HepG2 (cell line): ENCODE data around the gene THBS4. TPM values are rescaled to one million over a fixed set of nuclear protein-coding genes. Genes with fewer than 3 reads are reported as not detected.

Experiments used
- ATAC-seq: fragments of 200-7000 bp; cut with Tn5 transposase; 3 replicates; pipeline ENCODE4 v1.9.1; 2020; ENCODE audit warnings: mild to moderate bottlenecking, moderate library complexity
- BruUV-seq: library from RNA; stranded (reverse); fragments of 400-500 nt; replicated peaks from 2 replicates; lab custom pipeline; 2021; lab: Mats Ljungman, UMichigan
- CTCF ChIA-PET: fragments of 300-600 bp; formaldehyde crosslinking; extraction: SDS; loops from one replicate; lab custom pipeline; 2021; ENCODE audit warnings: low total read pairs, inconsistent platforms, low intra/inter-chr PET ratio; lab: Yijun Ruan, JAX
- POLR2A ChIA-PET: fragments of 350-600 bp; sonication (Branson Sonifier 250); formaldehyde crosslinking; loops from one replicate; lab custom pipeline; 2020; ENCODE audit warnings: antibody characterized with exemption, inconsistent platforms; lab: Yijun Ruan, JAX
- DNase-seq: peaks from one replicate; pipeline ENCODE4 v3.0.0-alpha.2; 2015; ENCODE audit warnings: low spot score
- FAIRE-seq: peaks from 3 replicates; lab custom pipeline; 2011; peaks lifted over from hg19 to GRCh38; lab: Jason Lieb, UNC
- H2AFZ ChIP-seq: one replicate; pipeline ENCODE4 v1.6.1; 2011; ENCODE audit warnings: low read length, inconsistent platforms
- H3K27ac ChIP-seq: fragments of 300-600 bp; 3 replicates; pipeline ENCODE4 v1.8.0; 2011; ENCODE audit warnings: mixed run types, mild to moderate bottlenecking, mixed read lengths, low read length, inconsistent platforms; ENCODE audit not compliant: insufficient read depth; ENCODE audit errors: extremely low read length
- H3K27me3 ChIP-seq, 2 experiments: fragments of 200-600 bp in 1 of 2; 2 replicates in 1 of 2; 3 replicates in 1 of 2; pipeline versions ENCODE4 v1.6.0 to v1.8.0; 2011; ENCODE audit warnings: low read length in 2 of 2, mild to moderate bottlenecking in 2 of 2, moderate library complexity in 2 of 2, inconsistent platforms in 1 of 2; ENCODE audit not compliant: insufficient read depth in 2 of 2, control insufficient read depth in 1 of 2
- H3K36me3 ChIP-seq, 2 experiments: fragments of 200-600 bp in 1 of 2; replicated peaks in 1 of 2; 2 replicates in 1 of 2; 3 replicates in 1 of 2; pipeline versions ENCODE4 v1.5.1 to v1.8.0; 2011; ENCODE audit warnings: low read length in 2 of 2, inconsistent platforms in 1 of 2; ENCODE audit not compliant: insufficient read depth in 2 of 2, control insufficient read depth in 1 of 2
- H3K4me1 ChIP-seq: 2 replicates; pipeline ENCODE4 v1.5.1; 2012; ENCODE audit warnings: low read length, inconsistent platforms; ENCODE audit not compliant: insufficient read depth
- H3K4me2 ChIP-seq: 2 replicates; pipeline ENCODE4 v1.6.0; 2011; ENCODE audit warnings: low read depth, low read length, inconsistent platforms
- H3K4me3 ChIP-seq, 3 experiments: fragments of 200-600 bp in 1 of 3; sonication (generic), shearing (Covaris generic) in 1 of 3; replicated peaks in 1 of 3; 2 replicates each; pipeline ENCODE4 v1.5.1; 2011 to 2016; ENCODE audit warnings: low read length in 3 of 3, inconsistent platforms in 2 of 3, low read depth in 2 of 3, mild to moderate bottlenecking in 2 of 3, control low read depth in 1 of 3, mixed read lengths in 1 of 3; ENCODE audit not compliant: insufficient read depth in 1 of 3
- H3K79me2 ChIP-seq: one replicate; pipeline ENCODE4 v1.6.1; 2011; ENCODE audit warnings: low read length, inconsistent platforms; ENCODE audit not compliant: insufficient read depth
- H3K9ac ChIP-seq: 2 replicates; pipeline ENCODE4 v1.6.0; 2011; ENCODE audit warnings: mild to moderate bottlenecking, low read depth, low read length, inconsistent platforms; ENCODE audit not compliant: insufficient read depth
- H3K9me3 ChIP-seq: 2 replicates; pipeline ENCODE4 v1.5.1; 2012; ENCODE audit warnings: mild to moderate bottlenecking, low read length
- H4K20me1 ChIP-seq: 2 replicates; pipeline ENCODE4 v1.6.0; 2011; ENCODE audit warnings: inconsistent platforms, mild to moderate bottlenecking, low read length, moderate library complexity; ENCODE audit not compliant: insufficient read depth
- E2F1 ChIP-seq: sonication (generic); formaldehyde crosslinking; IDR thresholded peaks from 2 replicates; pipeline ENCODE4 v1.5.0; 2020; ENCODE audit warnings: missing genetic modification reagents
- GPN1 ChIP-seq: sonication (generic); formaldehyde crosslinking; IDR thresholded peaks from 2 replicates; pipeline ENCODE4 v1.5.1; 2020; ENCODE audit warnings: missing genetic modification reagents, borderline replicate concordance
- HIC2 ChIP-seq: sonication (generic); formaldehyde crosslinking; IDR thresholded peaks from 2 replicates; pipeline ENCODE4 v1.9.0; 2022; ENCODE audit warnings: low read depth, missing genetic modification reagents
- HMGXB3 ChIP-seq: sonication (generic); formaldehyde crosslinking; IDR thresholded peaks from 2 replicates; pipeline ENCODE4 v1.4.0; 2020; ENCODE audit warnings: missing genetic modification reagents, borderline replicate concordance
- KAT8 ChIP-seq: IDR thresholded peaks from 2 replicates; pipeline ENCODE4 v1.6.1; 2016; ENCODE audit warnings: missing genetic modification reagents, missing compliant biosample characterization
- MXI1 ChIP-seq: IDR thresholded peaks from 3 replicates; pipeline ENCODE4 v1.6.1; 2012; ENCODE audit warnings: low read depth, low read length, inconsistent platforms, borderline replicate concordance
- NKX3-1 ChIP-seq: sonication (generic); formaldehyde crosslinking; IDR thresholded peaks from 2 replicates; pipeline ENCODE4 v1.5.0; 2020; ENCODE audit warnings: missing genetic modification reagents
- ZHX1 ChIP-seq: sonication (generic); formaldehyde crosslinking; IDR thresholded peaks from 2 replicates; pipeline ENCODE4 v1.8.1; 2022; ENCODE audit warnings: low read depth, mild to moderate bottlenecking, missing genetic modification reagents
- ZNF225 ChIP-seq: sonication (generic); formaldehyde crosslinking; IDR thresholded peaks from 2 replicates; pipeline ENCODE4 v1.4.0; 2020; ENCODE audit warnings: mild to moderate bottlenecking, missing genetic modification reagents
- ZNF282 ChIP-seq: fragments of 450-650 bp; IDR thresholded peaks from 2 replicates; pipeline ENCODE4 v1.6.1; 2018; ENCODE audit not compliant: partially characterized antibody
- ZNF33A ChIP-seq: sonication (generic); formaldehyde crosslinking; IDR thresholded peaks from 2 replicates; pipeline ENCODE4 v1.5.1; 2020; ENCODE audit warnings: missing genetic modification reagents, mild to moderate bottlenecking, moderate library complexity, borderline replicate concordance
- ZNF547 ChIP-seq: sonication (generic); formaldehyde crosslinking; IDR thresholded peaks from 2 replicates; pipeline ENCODE4 v1.5.1; 2020; ENCODE audit warnings: mild to moderate bottlenecking, missing genetic modification reagents
- ZNF773 ChIP-seq: sonication (generic); formaldehyde crosslinking; IDR thresholded peaks from 2 replicates; pipeline ENCODE4 v1.4.0; 2020; ENCODE audit warnings: missing genetic modification reagents, borderline replicate concordance
- ZNF839 ChIP-seq: sonication (generic); formaldehyde crosslinking; IDR thresholded peaks from 2 replicates; pipeline ENCODE4 v1.4.0; 2020; ENCODE audit warnings: missing genetic modification reagents, mild to moderate bottlenecking, borderline replicate concordance
- WGBS: methylation state at CpG from one replicate; pipeline ENCODE4 v1.1.6; 2017; ENCODE audit warnings: low lambda C conversion rate; 5-methylcytosine and 5-hydroxymethylcytosine counted together
- in situ Hi-C: cut with HindIII; loops from 2 replicates; pipeline ENCODE4 v1.10.0; 2017; ENCODE audit warnings: low pct_unique_long_range_greater_than_20kb; ENCODE audit not compliant: extremely low pct_ligation_motif_present
- intact Hi-C: fragments of 100-400 bp; cut with micrococcal nuclease; formaldehyde crosslinking; loops from one replicate; pipeline ENCODE4 v1.10.0; 2022; ENCODE audit not compliant: unreplicated experiment
- polyA plus RNA-seq, 8 experiments: library from polyadenylated mRNA; depleted of rRNA in 3 of 8; stranded (reverse) in 7 of 8; unstranded in 1 of 8; fragments of >200 nt; fragmentation: Illumina TruSeq in 4 of 8; extraction: Trizol in 4 of 8; gene quantifications; 2 replicates each; pipeline versions ENCODE4 v1.2.1 to v1.2.3, GENCODE V29; 2011 to 2016; ENCODE audit warnings: low read depth in 4 of 8, missing spikeins in 1 of 8, mixed read lengths in 1 of 8; ENCODE audit not compliant: insufficient read depth in 1 of 8
- total RNA-seq, 5 experiments: library from RNA; depleted of rRNA; stranded (reverse); fragments of >200 nt; fragmentation: Illumina TruSeq; extraction: Trizol; gene quantifications; 2 replicates each; pipeline ENCODE4 v1.2.3, GENCODE V29; 2016; ENCODE audit warnings: low read depth in 1 of 5

THBS4 gene
- total and polyA plus RNA-seq, 2 of the 13 experiments (the other 11 are each of a cell fraction or from before 2014, with no cell fraction given): 0.60 to 1.2 TPM

- in situ Hi-C loops: no loop called here
- TF ChIP-seq KAT8 (CRISPR knock-in tag): no peak
- TF ChIP-seq NKX3-1 (CRISPR knock-in tag): 0 out of 2 replicates have a peak, but pooled peaks have one; percentile 19
- TF ChIP-seq HMGXB3 (CRISPR knock-in tag): no peak
- TF ChIP-seq ZNF547 (CRISPR knock-in tag): no peak
- TF ChIP-seq HIC2 (CRISPR knock-in tag): no peak
- TF ChIP-seq ZNF225 (CRISPR knock-in tag): no peak
- TF ChIP-seq ZNF33A (CRISPR knock-in tag): no peak
- 0 out of 2 replicates have a peak, but pooled peaks have one; percentile 5 for TF ChIP-seq E2F1 (CRISPR knock-in tag)
- TF ChIP-seq GPN1: no peak
- TF ChIP-seq ZNF282: no peak
- no peak for TF ChIP-seq ZHX1 (CRISPR knock-in tag)
- TF ChIP-seq MXI1: no peak
- TF ChIP-seq ZNF773 (CRISPR knock-in tag): no peak
- TF ChIP-seq ZNF839 (CRISPR knock-in tag): no peak
- peak overlapping the region; percentile 86 to 95 (median 94) for H3K4me3 ChIP-seq
- 83% methylated on average over 6 of the region's 6 CpGs for WGBS
- H3K27ac ChIP-seq: peak overlapping the region; percentile 86
- H3K9ac ChIP-seq: peak overlapping the region; percentile 77
- TSS peak; percentile 68 for BruUV-seq
- CTCF ChIA-PET: no interaction called here
- H3K9me3 ChIP-seq: no peaks in the 10 kb centered on the region
- peak overlapping the region; percentile 84 for H3K4me2 ChIP-seq
- peaks cover 7% of the 10 kb centered on the region for H3K79me2 ChIP-seq
- no peak for ATAC-seq
- peaks cover 1 to 25% of the 10 kb centered on the region in 2 experiments; a peak in 2 of 5 replicates for H3K36me3 ChIP-seq
- DNase-seq: no peak
- intact Hi-C loops: no loop called here
- H2AFZ ChIP-seq: peak overlapping the region; percentile 3
- POLR2A ChIA-PET: interaction anchor here (0.6 kb wide), 1 partner anchor 18 kb away, joined by 4 read pairs; no protein-coding TSS in a partner anchor
- H3K27me3 ChIP-seq: no peaks in the 10 kb centered on the region; a peak in 1 of 5 replicates
- no peak for FAIRE-seq
- H4K20me1 ChIP-seq: no peaks in the 10 kb centered on the region
- peaks cover 30% of the 10 kb centered on the region for H3K4me1 ChIP-seq
These were observed 44.9 kb upstream of the THBS4 start for GRCh38 chr5:79990205-79990597.
